IMR-90 (cell line): Measurements from ENCODE around the gene UQCRC1. TPM values are rescaled to one million over a fixed set of nuclear protein-coding genes. Genes with fewer than 3 reads are reported as not detected.

Experiments used
- ATAC-seq: fragments of 200-7000 bp; cut with Tn5 transposase; 2 replicates; pipeline ENCODE4 v1.9.1; 2020; ENCODE audit warnings: low read depth, mild to moderate bottlenecking, moderate library complexity
- BruUV-seq: library from RNA; stranded (reverse); fragments of 400-500 nt; replicated peaks from 2 replicates; lab custom pipeline; 2021; lab: Mats Ljungman, UMichigan
- CTCF ChIA-PET: fragments of 300-600 bp; formaldehyde crosslinking; extraction: SDS; loops from one replicate; lab custom pipeline; 2021; ENCODE audit warnings: antibody characterized with exemption; lab: Yijun Ruan, JAX
- POLR2A ChIA-PET: fragments of 300-600 bp; sonication (Branson Sonifier 250); formaldehyde crosslinking; loops from one replicate; lab custom pipeline; 2022; ENCODE audit warnings: antibody characterized with exemption; ENCODE audit not compliant: unreplicated experiment; lab: Charles Lee
- DNase-seq: peaks from one replicate; pipeline ENCODE4 v3.0.0; 2013
- H2AFZ ChIP-seq: replicated peaks from 2 replicates; pipeline ENCODE3; 2013; ENCODE audit warnings: low read length, mild to moderate bottlenecking; ENCODE audit not compliant: poor library complexity
- H2AK5ac ChIP-seq: 2 replicates; pipeline ENCODE4 v1.6.1; 2013; ENCODE audit warnings: low read depth, low read length, inconsistent platforms
- H2AK9ac ChIP-seq: replicated peaks from 2 replicates; pipeline ENCODE3; 2013; ENCODE audit warnings: mild to moderate bottlenecking, low read depth, low read length, moderate library complexity; ENCODE audit not compliant: poor library complexity
- H2BK120ac ChIP-seq: 2 replicates; pipeline ENCODE4 v1.6.1; 2013; ENCODE audit warnings: low read depth, low read length, inconsistent platforms
- H2BK15ac ChIP-seq: 3 replicates; pipeline ENCODE4 v1.6.1; 2013; ENCODE audit warnings: low read depth, low read length, inconsistent platforms
- H2BK20ac ChIP-seq: 2 replicates; pipeline ENCODE4 v1.6.1; 2013; ENCODE audit warnings: low read depth, mild to moderate bottlenecking, inconsistent platforms, low read length, moderate library complexity
- H2BK5ac ChIP-seq: 2 replicates; pipeline ENCODE4 v1.6.1; 2013; ENCODE audit warnings: mild to moderate bottlenecking, low read depth, low read length, inconsistent platforms; ENCODE audit not compliant: poor library complexity, severe bottlenecking
- H3K14ac ChIP-seq: replicated peaks from 2 replicates; pipeline ENCODE4 v1.6.1; 2013; ENCODE audit warnings: low read depth, low read length, inconsistent platforms
- H3K18ac ChIP-seq: 2 replicates; pipeline ENCODE4 v1.6.1; 2013; ENCODE audit warnings: low read depth, low read length, control low read depth
- H3K23ac ChIP-seq: 2 replicates; pipeline ENCODE4 v1.6.1; 2013; ENCODE audit warnings: low read depth, low read length, inconsistent platforms
- H3K27ac ChIP-seq: 2 replicates; pipeline ENCODE4 v1.5.1; 2013; ENCODE audit warnings: mild to moderate bottlenecking, control low read depth, low read length; ENCODE audit not compliant: insufficient read depth
- H3K27me3 ChIP-seq: 2 replicates; pipeline ENCODE4 v1.6.1; 2013; ENCODE audit warnings: low read length; ENCODE audit not compliant: control insufficient read depth, insufficient read depth
- H3K36me3 ChIP-seq: 2 replicates; pipeline ENCODE4 v1.6.1; 2013; ENCODE audit warnings: low read length, mixed read lengths; ENCODE audit not compliant: control insufficient read depth, insufficient read depth
- H3K4ac ChIP-seq: 2 replicates; pipeline ENCODE4 v1.6.1; 2013; ENCODE audit warnings: low read depth, low read length, inconsistent platforms
- H3K4me1 ChIP-seq: 2 replicates; pipeline ENCODE4 v1.6.1; 2013; ENCODE audit warnings: low read length, mixed read lengths; ENCODE audit not compliant: control insufficient read depth, insufficient read depth
- H3K4me2 ChIP-seq: 2 replicates; pipeline ENCODE4 v1.6.1; 2013; ENCODE audit warnings: low read depth, mild to moderate bottlenecking, control low read depth, low read length, moderate library complexity
- H3K4me3 ChIP-seq: 2 replicates; pipeline ENCODE4 v1.5.1; 2013; ENCODE audit warnings: low read depth, mild to moderate bottlenecking, control low read depth, low read length, moderate library complexity; ENCODE audit not compliant: insufficient read depth
- H3K56ac ChIP-seq: 2 replicates; pipeline ENCODE4 v1.6.1; 2013; ENCODE audit warnings: low read length, inconsistent platforms; ENCODE audit not compliant: insufficient read depth; ENCODE audit errors: extremely low read depth
- H3K79me1 ChIP-seq, 2 experiments: 2 replicates each; pipeline ENCODE4 v1.6.1; 2013; ENCODE audit warnings: low read length in 2 of 2, inconsistent platforms in 1 of 2, low read depth in 1 of 2
- H3K9ac ChIP-seq: 2 replicates; pipeline ENCODE4 v1.6.1; 2013; ENCODE audit warnings: low read depth, low read length, control low read depth
- H3K9me1 ChIP-seq: 2 replicates; pipeline ENCODE4 v1.6.1; 2013; ENCODE audit warnings: low read length, inconsistent platforms; ENCODE audit not compliant: insufficient read depth
- H3K9me3 ChIP-seq: 2 replicates; pipeline ENCODE4 v1.6.1; 2013; ENCODE audit warnings: low read length; ENCODE audit not compliant: control insufficient read depth, insufficient read depth
- H4K20me1 ChIP-seq: 2 replicates; pipeline ENCODE4 v1.6.1; 2013; ENCODE audit warnings: low read length, inconsistent platforms; ENCODE audit not compliant: insufficient read depth
- H4K5ac ChIP-seq: 2 replicates; pipeline ENCODE4 v1.6.1; 2013; ENCODE audit warnings: mild to moderate bottlenecking, low read depth, low read length, control low read depth
- H4K8ac ChIP-seq, 2 experiments: 2 replicates each; pipeline ENCODE4 v1.6.1; 2013; ENCODE audit warnings: low read depth in 2 of 2, low read length in 2 of 2, control low read depth in 1 of 2, inconsistent platforms in 1 of 2
- H4K91ac ChIP-seq: 2 replicates; pipeline ENCODE4 v1.6.1; 2013; ENCODE audit warnings: low read depth, low read length, inconsistent platforms; ENCODE audit not compliant: insufficient read depth
- BHLHE40 ChIP-seq: fragments of 150-350 bp; IDR thresholded peaks from 2 replicates; pipeline ENCODE4 v1.6.1; 2016; ENCODE audit warnings: mild to moderate bottlenecking, low read depth, low read length
- CEBPB ChIP-seq: IDR thresholded peaks from 2 replicates; pipeline ENCODE4 v1.6.1; 2012; ENCODE audit warnings: low read depth, low read length, improper control_type of control experiment
- CHD1 ChIP-seq: IDR thresholded peaks from 2 replicates; pipeline ENCODE4 v1.6.1; 2012; ENCODE audit warnings: low read depth, low read length, improper control_type of control experiment
- FOS ChIP-seq: fragments of 150-350 bp; IDR thresholded peaks from 2 replicates; pipeline ENCODE4 v1.6.1; 2016; ENCODE audit warnings: low read depth, low read length
- MAFK ChIP-seq: IDR thresholded peaks from 2 replicates; pipeline ENCODE4 v1.6.1; 2012; ENCODE audit warnings: low read depth, low read length, improper control_type of control experiment
- MAZ ChIP-seq: IDR thresholded peaks from 2 replicates; pipeline ENCODE4 v1.6.1; 2012; ENCODE audit warnings: low read depth, mild to moderate bottlenecking, low read length, improper control_type of control experiment, moderate library complexity, borderline replicate concordance
- MXI1 ChIP-seq: IDR thresholded peaks from 2 replicates; pipeline ENCODE4 v1.6.1; 2012; ENCODE audit warnings: low read depth, mild to moderate bottlenecking, low read length, moderate library complexity, borderline replicate concordance
- NFE2L2 ChIP-seq: fragments of 150-350 bp; IDR thresholded peaks from 2 replicates; pipeline ENCODE4 v1.6.1; 2016; ENCODE audit warnings: low read depth, mild to moderate bottlenecking, low read length
- POLR2A ChIP-seq: IDR thresholded peaks from 2 replicates; pipeline ENCODE4 v1.6.1; 2012; ENCODE audit warnings: mild to moderate bottlenecking, low read depth, low read length
- RAD21 ChIP-seq: IDR thresholded peaks from 2 replicates; pipeline ENCODE4 v1.6.1; 2012; ENCODE audit warnings: low read length, improper control_type of control experiment
- RCOR1 ChIP-seq: IDR thresholded peaks from 2 replicates; pipeline ENCODE4 v1.6.1; 2012; ENCODE audit warnings: mild to moderate bottlenecking, low read length, improper control_type of control experiment; ENCODE audit not compliant: insufficient replicate concordance
- RFX5 ChIP-seq: IDR thresholded peaks from 2 replicates; pipeline ENCODE4 v1.8.0; 2012; ENCODE audit warnings: low read depth, mild to moderate bottlenecking, low read length, moderate library complexity
- SMC3 ChIP-seq: fragments of 150-350 bp; IDR thresholded peaks from 2 replicates; pipeline ENCODE4 v1.6.1; 2016; ENCODE audit warnings: low read depth, mild to moderate bottlenecking, antibody characterized with exemption, low read length, moderate library complexity
- WGBS, 2 experiments: methylation state at CpG; one replicate each; pipeline versions ENCODE4 v1.1.5 to v1.1.7; 2013; ENCODE audit warnings: missing lambda C conversion rate in 2 of 2; ENCODE audit not compliant: insufficient read length in 1 of 2; ENCODE audit errors: extremely low coverage in 2 of 2; 5-methylcytosine and 5-hydroxymethylcytosine counted together
- dilution Hi-C: fragments of 300-500 bp; cut with HindIII; formaldehyde crosslinking; loops from one replicate; pipeline ENCODE4 v1.14.3; 2018; ENCODE audit warnings: low sequenced_read_pairs; ENCODE audit not compliant: unreplicated experiment
- in situ Hi-C: fragments of 300-500 bp; cut with MboI; formaldehyde crosslinking; loops from 3 replicates; pipeline ENCODE4 v1.14.3; 2019; ENCODE audit warnings: low sequenced_read_pairs, inconsistent platforms, mixed read lengths
- intact Hi-C: fragments of 100-400 bp; cut with micrococcal nuclease; formaldehyde crosslinking; loops from 2 replicates; pipeline ENCODE4 v1.10.0; 2022
- polyA plus RNA-seq, 3 experiments: library from polyadenylated mRNA; depleted of rRNA; stranded (reverse); fragments of >200 nt; gene quantifications; 2 replicates each; pipeline ENCODE4 v1.2.3, GENCODE V29; 2012; ENCODE audit warnings: low replicate concordance in 1 of 3
- total RNA-seq: library from RNA; depleted of rRNA; stranded (reverse); fragments of >200 nt; gene quantifications from 2 replicates; pipeline ENCODE4 v1.2.3, GENCODE V29; 2012
- TF ChIP-seq, protein P1 (sequence below): fragments of 150-350 bp; IDR thresholded peaks from 2 replicates; pipeline ENCODE4 v1.6.1; 2017; ENCODE audit warnings: mild to moderate bottlenecking, antibody characterized with exemption, low read length, low read depth
- TF ChIP-seq, protein P2 (sequence below): conservative IDR thresholded peaks from 2 replicates; pipeline ENCODE4 v1.5.1; 2012; ENCODE audit warnings: mild to moderate bottlenecking, low read depth, low read length, improper control_type of control experiment
- TF ChIP-seq, protein P3 (sequence below): fragments of 150-350 bp; IDR thresholded peaks from 2 replicates; pipeline ENCODE4 v1.6.1; 2016; ENCODE audit warnings: low read depth, mild to moderate bottlenecking, low read length, moderate library complexity, borderline replicate concordance

The UQCRC1 gene
- total and polyA plus RNA-seq, 2 of the 4 experiments (the other 2 are of a cell fraction): 474 to 1,365 TPM

DNA sequence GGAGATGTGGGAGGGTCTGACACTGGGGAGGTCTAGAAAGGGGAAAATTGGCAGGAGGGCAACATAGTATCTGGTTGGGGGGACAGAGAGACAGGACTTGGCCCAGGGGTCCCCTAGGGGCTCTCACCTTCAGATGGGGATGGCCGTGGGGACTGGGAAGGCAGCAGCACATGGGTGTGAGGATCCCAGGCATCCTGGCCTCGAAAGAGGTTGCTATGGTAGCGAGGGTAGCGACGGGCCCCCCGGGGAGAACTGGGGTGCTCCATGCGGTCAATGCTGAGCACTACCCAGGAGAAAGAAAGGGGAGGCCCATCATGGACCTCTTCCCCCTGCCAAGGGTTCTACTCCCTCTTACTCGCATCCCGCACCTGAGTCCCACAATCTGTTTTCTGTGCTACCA lies 38.3 kb upstream of the UQCRC1 start:
- Histone ChIP-seq H2BK15ac (no peak overlapping the region), H3K9me1 (no peaks in the 10 kb centered on the region), H2BK20ac (no peak overlapping the region), H3K18ac (no peak overlapping the region), H3K9me3 (no peaks in the 10 kb centered on the region), H3K36me3 (no peaks in the 10 kb centered on the region), H2BK5ac (no peak overlapping the region), H3K4me3 (no peak overlapping the region), H3K23ac (no peak overlapping the region), H4K20me1 (no peaks in the 10 kb centered on the region), H3K4me1 (no peaks in the 10 kb centered on the region), H3K27ac (no peak overlapping the region), H3K14ac (no peak overlapping the region), H4K8ac (no peak overlapping the region), H3K9ac (no peak overlapping the region), H3K27me3 (no peaks in the 10 kb centered on the region), H3K56ac (no peak overlapping the region), H2AK9ac (no peak overlapping the region), H2BK120ac (no peak overlapping the region), H4K5ac (no peak overlapping the region), H3K4me2 (no peak overlapping the region), H3K79me1 (no peaks in the 10 kb centered on the region), H3K4ac (no peak overlapping the region), H2AFZ (no peak overlapping the region), H2AK5ac (no peak overlapping the region), H4K91ac (no peak overlapping the region)
- DNase-seq (no peak), ATAC-seq (no peak)
- WGBS, 2 experiments: 60% methylated on average over 1 of the region's 9 CpGs; no CpG with 5 or more reads in 1 of the 2 experiments
- no TSS peak for BruUV-seq
- intact Hi-C loops: no loop called here
- in situ Hi-C loops: no loop called here
- dilution Hi-C loops: no loop called here
- POLR2A ChIA-PET: no interaction called here
- TF ChIP-seq MXI1 (no peak), BHLHE40 (no peak), RCOR1 (no peak), SMC3 (no peak), MAFK (no peak), RAD21 (no peak), POLR2A (no peak), CEBPB (no peak), MAZ (no peak), CHD1 (no peak), NFE2L2 (no peak), RFX5 (no peak), FOS (no peak)
- TF ChIP-seq, protein P1, sequence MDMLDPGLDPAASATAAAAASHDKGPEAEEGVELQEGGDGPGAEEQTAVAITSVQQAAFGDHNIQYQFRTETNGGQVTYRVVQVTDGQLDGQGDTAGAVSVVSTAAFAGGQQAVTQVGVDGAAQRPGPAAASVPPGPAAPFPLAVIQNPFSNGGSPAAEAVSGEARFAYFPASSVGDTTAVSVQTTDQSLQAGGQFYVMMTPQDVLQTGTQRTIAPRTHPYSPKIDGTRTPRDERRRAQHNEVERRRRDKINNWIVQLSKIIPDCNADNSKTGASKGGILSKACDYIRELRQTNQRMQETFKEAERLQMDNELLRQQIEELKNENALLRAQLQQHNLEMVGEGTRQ: no peak
- TF ChIP-seq, protein P2, sequence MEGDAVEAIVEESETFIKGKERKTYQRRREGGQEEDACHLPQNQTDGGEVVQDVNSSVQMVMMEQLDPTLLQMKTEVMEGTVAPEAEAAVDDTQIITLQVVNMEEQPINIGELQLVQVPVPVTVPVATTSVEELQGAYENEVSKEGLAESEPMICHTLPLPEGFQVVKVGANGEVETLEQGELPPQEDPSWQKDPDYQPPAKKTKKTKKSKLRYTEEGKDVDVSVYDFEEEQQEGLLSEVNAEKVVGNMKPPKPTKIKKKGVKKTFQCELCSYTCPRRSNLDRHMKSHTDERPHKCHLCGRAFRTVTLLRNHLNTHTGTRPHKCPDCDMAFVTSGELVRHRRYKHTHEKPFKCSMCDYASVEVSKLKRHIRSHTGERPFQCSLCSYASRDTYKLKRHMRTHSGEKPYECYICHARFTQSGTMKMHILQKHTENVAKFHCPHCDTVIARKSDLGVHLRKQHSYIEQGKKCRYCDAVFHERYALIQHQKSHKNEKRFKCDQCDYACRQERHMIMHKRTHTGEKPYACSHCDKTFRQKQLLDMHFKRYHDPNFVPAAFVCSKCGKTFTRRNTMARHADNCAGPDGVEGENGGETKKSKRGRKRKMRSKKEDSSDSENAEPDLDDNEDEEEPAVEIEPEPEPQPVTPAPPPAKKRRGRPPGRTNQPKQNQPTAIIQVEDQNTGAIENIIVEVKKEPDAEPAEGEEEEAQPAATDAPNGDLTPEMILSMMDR: no peak
- TF ChIP-seq, protein P3, sequence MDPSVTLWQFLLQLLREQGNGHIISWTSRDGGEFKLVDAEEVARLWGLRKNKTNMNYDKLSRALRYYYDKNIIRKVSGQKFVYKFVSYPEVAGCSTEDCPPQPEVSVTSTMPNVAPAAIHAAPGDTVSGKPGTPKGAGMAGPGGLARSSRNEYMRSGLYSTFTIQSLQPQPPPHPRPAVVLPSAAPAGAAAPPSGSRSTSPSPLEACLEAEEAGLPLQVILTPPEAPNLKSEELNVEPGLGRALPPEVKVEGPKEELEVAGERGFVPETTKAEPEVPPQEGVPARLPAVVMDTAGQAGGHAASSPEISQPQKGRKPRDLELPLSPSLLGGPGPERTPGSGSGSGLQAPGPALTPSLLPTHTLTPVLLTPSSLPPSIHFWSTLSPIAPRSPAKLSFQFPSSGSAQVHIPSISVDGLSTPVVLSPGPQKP: no peak
- CTCF ChIA-PET: no interaction called here
